Measurements from ENCODE around the gene MARCHF2. TPM values are rescaled to one million over a fixed set of nuclear protein-coding genes. Genes with fewer than 3 reads are reported as not detected.

Gene MARCHF2
- total RNA-seq, 1 donor from 2014 or later, result 101 TPM

DNA sequence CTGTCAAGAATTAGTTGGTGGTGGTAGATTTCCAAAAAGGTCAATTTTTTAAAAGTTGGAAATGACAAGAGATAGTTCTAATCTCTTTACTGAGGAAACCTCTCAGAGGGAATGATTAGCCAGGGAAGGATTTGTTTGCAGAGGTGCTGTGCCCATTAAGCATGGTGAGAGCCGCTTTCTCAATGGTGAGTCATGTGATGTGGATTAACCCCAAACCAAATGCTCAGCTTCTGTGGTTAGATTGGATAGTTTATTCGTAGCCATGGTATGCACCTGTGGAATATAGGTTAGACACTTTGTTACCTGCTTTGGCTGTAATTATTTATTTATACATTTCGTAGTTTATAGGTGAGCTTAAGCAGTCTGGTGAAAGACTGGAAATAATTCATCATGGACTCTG is 38.8 kb downstream of the MARCHF2 start:
- DNase-seq (ENCODE audit: low spot score), result no peak

DNA sequence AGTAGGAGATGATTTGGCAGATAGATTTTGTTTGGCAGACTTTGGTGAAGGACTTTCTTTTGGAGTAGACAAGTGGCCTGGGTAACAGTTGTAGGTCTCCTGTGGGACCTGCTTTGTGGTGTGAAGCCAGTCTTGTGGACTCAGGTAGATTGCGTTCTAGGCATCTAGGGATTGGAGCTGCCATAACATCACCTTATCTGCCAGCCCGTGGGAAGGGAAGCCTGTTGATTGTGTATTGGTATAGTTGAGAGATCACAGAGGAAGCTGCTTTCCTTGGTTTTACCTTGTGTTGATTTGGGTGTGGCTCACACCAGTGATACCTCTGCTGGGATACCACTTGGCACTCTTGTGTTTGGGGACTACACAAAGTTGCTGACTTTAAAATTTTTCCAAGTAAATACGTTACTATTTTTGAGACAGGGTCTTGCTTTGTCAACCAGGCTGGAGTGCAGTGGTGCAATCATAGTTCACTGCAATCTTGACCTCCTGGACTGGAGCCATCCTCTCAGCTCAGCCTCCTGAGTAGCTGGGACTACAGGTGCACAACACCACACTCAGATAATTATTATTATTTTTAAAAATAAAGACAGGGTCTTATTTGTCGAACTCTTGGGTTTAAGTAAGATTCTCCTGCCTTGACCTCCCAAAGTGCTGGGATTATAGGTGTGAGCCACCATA is 39.5 kb downstream of the MARCHF2 start:
- no peak for DNase-seq (ENCODE audit: low spot score)

- DNase-seq (ENCODE audit: low spot score), result no peak
These were observed 40.5 kb downstream of the MARCHF2 start for GRCh38 chr19:8453616-8454015.

- no peak for DNase-seq (ENCODE audit: low spot score)
These were observed 41.1 kb downstream of the MARCHF2 start for GRCh38 chr19:8454218-8454617.

DNA sequence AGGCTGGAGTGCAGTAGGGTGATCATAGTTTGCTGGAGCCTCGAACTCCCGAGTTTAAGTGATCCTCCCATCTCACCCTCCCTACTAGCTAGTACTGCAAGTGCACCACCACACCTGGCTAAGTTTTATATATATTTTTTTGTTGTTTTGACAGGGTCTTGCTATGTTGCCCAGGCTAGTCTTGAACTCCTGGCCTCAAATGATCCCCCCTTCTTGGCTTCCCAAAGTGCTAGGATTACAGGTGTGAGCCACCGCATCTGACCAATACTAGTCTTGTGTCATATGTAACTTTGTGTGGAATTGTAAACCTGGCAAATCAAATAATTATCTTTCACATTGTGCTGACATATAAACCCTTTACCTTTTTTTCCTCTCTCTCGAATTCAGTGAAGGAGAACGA is 41.9 kb downstream of the MARCHF2 start:
- no peak for DNase-seq (ENCODE audit: low spot score)

DNA sequence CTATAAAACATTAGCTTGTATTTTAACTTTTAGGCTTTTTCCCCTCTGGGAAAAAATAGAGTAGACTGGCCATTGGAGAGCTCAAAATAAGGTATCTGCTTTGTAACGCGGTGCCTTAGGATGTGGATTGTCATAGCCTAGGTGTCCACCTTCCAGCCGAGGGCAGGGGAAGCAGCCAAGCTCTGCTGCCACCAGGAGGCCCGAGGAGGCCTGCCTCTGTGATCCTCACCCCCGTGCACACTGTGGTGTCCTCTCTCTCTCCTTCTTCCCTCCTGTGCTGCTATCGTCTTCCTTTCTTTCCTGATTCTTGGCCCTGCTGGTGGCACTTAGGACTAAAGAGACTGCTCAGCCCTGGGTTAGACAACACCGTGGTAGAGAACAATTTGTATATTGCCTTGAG is 43.0 kb downstream of the MARCHF2 start:
- no peak for DNase-seq (ENCODE audit: low spot score)

GRCh38 chr19:8457209-8457608 is 44.1 kb downstream of the MARCHF2 start:
- DNase-seq (ENCODE audit: low spot score), result peak; percentile 2

DNA sequence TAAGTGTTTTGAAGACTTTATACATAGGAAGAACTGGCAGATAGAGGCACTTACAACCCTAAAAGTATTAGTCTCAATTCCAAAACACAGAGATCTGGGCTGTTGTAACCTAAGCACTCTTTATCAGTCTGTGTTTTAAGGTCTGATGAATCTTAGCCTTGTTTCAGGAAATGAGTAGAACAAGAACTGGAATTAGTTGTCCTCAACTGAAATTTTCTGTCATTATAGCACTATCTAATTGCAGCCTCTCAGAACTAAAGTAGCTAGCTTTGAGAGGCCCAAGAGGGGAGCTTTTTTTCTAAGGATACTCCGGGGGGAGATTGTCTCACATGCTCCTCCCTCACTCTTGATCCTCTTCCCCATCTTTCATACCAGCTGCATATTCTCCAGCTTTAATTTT is 44.7 kb downstream of the MARCHF2 start:
- no peak for DNase-seq (ENCODE audit: low spot score)

- DNase-seq (ENCODE audit: low spot score), result no peak
These were observed 45.3 kb downstream of the MARCHF2 start for GRCh38 chr19:8458380-8458779.

DNA sequence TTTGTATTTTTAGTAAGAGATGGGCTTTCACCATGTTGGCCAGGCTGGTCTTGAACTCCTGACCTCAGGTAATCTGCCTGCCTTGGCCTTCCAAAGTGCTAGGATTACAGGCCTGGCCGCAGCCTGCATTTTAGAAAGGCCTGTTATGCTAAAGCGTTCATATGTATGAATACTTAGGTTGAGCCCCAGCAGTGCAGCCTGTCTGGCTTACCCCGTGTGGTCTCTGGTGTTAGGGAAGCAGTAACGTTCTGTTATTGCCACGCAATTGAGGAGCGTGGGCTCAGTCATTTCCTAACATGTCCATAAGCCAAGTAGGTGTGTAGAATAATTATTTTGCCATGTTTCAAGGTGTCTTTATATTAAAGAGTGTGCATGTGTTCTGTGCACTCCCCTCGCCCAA is 46.0 kb downstream of the MARCHF2 start:
- DNase-seq (ENCODE audit: low spot score), result no peak

DNA sequence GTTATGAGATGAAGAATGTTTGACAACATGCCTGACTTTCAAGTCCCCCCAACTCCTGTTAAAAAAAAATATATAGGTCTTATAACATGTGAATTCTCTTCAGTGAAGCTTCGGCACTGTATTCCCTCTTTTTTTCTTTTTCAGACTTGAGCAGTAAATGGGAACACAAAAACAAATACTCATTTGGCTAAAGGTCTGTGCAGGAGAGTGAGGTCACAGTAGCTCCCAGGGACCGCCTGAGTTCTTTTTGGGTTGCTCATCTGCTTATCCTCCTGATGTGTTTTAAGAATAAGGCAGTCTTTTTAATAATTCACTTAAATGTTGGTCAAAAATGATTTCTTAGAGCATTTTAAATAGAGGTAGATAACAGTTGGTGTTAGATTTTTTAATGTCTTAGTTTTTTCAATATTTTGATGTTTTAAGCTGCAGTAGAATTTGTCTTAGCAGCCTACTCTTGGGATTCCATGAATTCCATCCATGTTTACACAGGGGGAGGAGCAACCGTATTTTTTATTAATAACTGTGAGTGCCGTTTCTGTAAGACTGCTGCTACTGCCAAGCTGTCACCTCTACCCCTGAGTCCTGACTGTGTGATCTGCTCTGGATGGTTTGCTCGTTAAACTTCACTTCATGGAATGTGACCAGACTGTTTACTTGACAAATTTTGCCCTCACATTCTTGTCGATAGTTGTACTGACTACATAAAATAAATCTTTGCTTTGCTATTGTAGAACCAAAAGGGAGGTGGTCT is 46.6 kb downstream of the MARCHF2 start:
- no peak for DNase-seq (ENCODE audit: low spot score)

DNA sequence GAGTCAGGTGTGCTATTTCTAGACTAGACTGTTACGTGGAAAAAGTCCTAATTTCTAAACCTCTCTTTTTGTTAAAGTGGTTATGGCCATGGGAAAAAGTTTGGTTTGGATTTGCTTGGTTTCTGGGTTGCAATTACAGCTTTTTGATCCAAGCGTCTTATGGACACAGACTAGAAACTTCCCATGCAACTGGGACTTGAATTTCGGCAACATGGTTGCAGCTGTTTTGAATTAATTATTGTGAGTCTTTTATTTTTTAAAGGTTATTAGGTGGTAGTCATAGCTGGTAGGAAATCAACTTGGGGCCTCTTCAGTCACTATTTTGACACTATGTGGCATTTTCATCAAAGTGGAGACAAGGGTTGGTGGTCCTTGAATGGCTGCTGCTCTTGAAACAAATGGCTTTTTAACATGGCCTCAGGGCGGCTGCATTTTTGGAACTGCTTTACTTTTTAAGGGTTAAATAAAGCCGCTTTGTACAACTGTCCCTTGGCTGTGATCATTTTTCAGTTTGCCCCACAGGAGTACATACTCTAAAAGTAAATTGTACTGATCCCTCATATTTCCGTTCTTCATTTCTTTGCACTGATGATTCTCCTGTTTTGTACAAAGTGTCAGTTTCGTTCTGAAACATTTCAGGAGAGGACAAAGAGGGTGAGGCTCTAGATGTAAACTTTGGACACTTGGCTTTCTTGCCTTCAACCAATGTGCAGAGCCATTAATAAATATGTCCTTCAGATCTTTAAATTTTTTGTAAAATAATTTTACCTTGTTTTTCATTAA is 47.6 kb downstream of the MARCHF2 start:
- peak; percentile 51 for DNase-seq (ENCODE audit: low spot score)

DNA sequence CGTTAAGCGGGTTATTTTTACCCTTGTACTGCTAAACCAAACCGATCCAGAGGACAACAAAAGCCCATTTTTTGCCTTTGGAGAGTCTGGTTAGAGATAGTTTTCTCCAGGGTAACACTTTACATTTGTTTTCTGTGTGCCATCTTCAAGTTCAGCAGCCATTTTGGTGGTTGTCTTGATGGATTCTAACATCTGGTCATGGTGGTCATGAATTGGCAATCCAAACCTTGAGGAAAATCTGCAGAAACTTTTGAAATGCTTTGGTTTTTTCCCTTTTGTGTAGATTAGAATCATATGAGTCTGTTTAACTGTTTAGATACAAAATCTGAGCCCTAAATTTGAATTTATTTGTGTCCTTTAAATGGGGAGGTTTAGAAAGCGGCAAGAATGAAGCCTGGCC is 48.3 kb downstream of the MARCHF2 start:
- DNase-seq (ENCODE audit: low spot score), result no peak

- peak; percentile 45 for DNase-seq (ENCODE audit: low spot score)
These were observed 48.8 kb downstream of the MARCHF2 start for GRCh38 chr19:8461891-8462290.

DNA sequence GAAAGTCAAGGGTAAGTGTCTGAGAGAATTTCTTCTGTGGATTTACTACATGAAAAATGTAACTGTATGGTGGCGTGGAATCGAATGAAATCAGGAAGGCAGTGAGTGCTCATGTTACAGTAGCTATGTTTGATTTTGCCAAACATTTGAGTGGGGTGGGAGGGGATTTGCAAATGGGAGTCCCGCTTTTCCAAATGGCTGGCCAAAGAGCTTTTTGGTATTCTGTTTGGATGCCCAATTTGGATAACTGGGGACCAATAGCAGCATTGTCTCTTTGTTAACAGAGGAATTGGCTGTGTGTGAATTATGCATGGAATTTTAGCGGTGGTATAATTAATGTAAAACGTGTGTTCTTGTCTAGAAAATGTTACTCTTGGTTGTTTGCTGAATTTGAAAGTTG is 49.5 kb downstream of the MARCHF2 start:
- DNase-seq (ENCODE audit: low spot score), result no peak

- DNase-seq (ENCODE audit: low spot score), result no peak
These were observed 50.3 kb downstream of the MARCHF2 start for GRCh38 chr19:8463365-8463764.

GRCh38 chr19:8466018-8466417 is 52.9 kb downstream of the MARCHF2 start:
- DNase-seq (ENCODE audit: low spot score), result no peak

DNA sequence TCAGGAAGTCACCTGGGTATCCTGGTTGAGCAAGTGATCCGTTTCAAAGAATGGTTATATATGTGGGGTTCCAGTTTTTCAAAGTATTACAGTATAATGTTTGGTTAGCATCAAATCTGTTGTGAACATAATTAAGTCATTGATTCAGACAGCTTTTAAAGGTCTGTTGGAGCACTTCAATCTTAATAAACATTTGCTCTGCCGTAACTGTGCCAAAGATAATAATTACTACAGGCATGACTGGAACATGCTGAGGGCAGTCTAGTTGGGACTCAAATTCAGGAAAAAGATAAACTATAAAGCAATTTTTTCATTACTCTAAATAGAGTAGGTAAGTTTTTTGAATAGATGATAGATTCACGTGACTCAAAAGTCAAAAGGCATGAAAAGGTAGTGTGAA is 55.0 kb downstream of the MARCHF2 start:
- no peak for DNase-seq (ENCODE audit: low spot score)

DNA sequence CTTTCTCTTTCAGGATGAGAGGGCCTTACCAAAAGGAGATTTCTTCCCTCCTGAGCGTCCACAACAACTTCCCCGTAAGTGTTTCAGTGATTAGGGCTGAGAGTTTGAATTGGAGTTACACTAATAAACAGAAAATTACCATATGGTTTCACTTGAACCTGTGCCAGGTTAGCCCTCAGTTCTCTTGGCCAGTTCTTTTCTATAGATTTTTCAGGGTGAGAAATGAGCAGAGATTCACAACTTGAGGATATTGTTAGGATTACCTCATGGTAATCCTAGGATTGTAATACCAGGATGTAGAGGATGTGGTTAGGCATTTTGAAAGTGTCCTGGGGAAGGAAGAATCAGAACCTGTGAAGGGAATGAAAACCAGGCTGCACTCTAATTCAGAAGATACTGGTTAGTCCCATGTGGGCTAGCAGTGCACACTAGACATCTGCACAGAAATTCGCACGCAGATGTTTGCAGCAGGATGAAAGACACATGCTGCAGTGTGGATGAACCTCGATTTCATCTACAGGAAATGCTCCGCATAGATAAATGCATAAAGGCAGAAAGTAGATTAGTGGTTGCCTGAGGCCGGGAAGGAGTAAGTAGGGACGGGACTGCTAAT is 55.8 kb downstream of the MARCHF2 start:
- DNase-seq (ENCODE audit: low spot score), result no peak

GRCh38 chr19:8469613-8470368 is 56.7 kb downstream of the MARCHF2 start:
- peak; percentile 35 for DNase-seq (ENCODE audit: low spot score)
